HG03175 (cell line): ENCODE measurements around the gene PPFIA4.

Experiments used
- ATAC-seq: cut with Tn5 transposase; IDR thresholded peaks from one replicate; pipeline ENCODE4 v1.9.1; 2021; ENCODE audit warnings: mild to moderate bottlenecking, moderate library complexity; ENCODE audit not compliant: unreplicated experiment

PPFIA4 gene

DNA sequence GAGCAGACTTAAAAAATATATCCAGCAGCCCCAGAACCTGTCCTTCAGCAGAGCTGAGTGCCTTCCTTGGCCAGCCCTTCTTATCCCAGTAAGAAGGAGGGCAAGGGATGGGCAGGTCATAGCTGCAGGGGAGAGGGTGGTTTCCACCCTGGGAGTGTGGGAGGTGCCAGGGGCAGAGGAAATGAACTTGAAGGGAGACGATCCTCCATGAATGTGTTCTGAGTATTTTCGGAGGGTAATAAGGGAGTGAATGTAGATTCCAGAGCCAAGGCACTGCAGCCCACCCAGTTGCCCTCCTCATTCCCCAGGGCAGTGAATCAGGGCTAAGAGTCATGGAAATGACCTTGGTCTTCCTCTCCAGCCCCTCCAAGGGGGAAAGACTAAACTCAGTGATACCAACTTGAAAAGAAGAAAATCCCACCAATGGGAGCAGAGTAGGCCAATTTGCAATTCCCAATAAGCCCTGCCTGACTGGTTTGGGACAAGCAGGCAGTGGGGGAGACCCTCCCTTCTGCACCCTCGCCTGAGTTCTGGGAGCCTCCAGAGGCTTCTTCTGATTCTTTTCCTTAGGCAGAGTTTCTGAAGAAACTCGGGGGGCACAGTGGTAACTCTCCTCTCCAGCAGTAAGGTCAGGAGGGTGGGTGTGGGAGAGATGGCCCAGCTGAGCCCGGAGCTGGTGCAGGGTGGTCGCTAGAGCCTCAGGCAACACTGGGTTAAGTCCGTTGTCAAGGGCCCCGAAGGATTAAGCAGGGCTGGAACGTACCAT, 55.4 kb downstream of the PPFIA4 start:
- ATAC-seq = no peak

DNA sequence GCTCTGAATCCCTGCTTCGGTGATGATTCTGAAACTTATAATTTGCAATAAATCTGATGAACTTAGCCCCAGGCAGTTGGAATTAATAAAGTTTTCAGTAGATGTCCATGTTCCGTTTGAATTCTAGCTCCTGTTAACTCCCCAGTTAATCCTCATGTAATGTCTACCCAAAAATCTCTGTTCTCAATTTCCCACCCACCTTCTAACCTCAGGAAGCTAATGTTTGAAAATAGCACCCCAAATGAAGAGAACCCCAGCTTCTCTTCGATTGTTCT, 55.9 kb downstream of the PPFIA4 start:
- no peak for ATAC-seq

DNA sequence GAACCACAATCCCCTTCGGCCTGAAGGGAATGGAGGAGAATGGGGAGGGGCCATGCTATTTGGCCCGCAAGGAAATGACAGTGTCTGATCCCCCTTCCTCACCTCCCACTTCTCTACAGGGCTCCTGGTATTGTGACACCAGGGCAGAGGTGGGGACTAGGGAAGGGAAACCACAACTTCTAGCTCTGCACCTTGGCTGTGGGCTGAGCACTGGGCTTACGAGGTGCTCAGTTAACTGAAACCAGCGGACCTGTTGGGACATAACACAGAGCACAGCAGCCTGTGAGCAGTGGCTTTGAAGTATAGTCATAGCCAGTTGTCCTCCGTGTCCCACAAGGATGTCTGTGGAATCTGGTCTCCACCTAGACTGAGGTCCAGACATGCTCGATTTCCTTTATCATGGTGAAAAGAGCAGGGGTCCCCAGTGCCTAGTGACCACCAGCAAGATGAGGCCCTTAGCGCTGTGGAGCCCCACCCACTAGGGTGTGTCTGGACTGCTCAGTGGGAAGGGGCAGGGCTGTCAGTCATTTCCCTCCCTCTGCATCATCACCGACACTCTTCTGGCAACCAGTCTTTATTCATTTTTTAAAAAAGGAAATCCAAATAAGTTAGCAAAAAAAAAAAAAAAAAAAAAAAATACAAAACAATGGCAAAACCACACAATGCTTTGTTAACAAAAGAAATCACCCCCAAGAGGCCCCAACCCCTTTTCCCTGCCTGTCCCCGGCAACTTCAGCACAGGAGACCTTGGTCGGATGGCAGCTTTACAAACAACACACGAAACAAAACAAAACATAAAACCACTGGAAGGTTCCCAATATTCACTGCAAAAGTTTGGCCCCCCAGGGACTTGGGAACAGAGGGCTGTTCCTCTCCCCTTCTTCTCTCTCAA, 56.5 kb downstream of the PPFIA4 start:
- no peak for ATAC-seq

DNA sequence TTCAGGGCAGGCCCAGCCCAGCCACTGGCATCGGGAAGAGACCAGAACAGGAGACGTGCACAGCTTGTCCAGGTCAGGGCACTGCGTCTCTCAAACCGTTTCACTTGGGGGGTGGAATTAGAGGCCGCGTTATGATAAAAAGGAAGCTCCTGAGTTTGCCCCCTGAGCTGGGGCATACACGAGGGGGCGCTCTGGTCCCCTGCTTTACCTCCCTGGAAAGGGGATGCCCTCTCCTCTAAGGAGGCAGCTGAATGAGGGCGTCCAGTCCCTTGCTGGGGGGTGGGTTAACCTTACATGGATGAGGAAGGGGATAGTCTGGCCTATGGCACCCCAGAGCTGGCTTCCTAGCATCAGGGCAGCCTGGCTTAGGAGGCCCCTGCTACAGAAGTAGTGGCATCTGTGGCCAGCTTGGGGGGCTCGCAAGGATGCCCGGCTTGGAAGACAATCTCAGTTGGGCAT, 57.2 kb downstream of the PPFIA4 start:
- ATAC-seq = no peak

DNA sequence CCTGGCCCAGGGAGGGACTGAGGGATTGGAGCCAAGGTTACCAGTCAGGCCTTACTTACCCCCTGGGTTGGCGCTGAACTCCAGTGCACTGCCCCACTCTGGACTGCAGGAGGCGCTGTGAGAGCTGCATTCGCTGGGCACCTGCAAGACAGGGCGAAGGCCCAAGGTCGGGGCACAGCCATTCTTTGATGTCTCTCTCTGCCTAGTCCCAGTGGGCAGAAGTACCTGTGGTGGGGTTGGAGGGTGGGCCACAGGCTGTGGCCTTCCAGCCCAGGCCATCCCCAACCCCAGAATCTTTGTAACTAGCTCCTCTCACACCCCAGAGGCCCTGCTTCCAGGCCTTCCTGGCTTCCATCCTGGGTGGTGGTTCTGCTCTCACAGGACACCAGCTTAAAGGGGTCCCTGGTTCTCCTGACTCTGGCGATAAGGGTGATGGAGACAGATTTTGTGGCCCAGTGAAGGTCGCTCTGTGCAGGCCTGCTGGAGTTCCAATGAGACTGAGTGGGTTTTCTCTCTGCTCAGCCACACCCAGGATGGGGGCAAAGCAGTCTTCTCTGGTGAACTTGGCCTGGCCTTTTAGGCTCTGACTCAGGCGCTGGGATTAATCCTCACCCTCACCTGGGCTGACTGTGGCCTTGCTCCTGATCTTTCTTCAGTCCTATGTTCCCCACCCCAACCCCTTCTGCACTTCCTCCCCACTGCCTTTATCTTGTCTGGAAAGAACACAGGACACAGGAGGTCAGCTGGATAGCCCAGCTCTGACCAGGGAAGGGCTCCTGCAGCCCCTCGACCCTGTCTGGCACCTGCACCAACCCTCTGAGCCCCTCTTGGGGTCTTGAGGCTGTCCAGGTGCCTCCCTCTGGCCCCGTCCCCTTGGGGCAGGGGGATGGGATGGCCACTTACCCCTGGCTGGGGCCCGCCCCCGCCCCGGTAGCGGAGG, 58.6 kb downstream of the PPFIA4 start:
- no peak for ATAC-seq

DNA sequence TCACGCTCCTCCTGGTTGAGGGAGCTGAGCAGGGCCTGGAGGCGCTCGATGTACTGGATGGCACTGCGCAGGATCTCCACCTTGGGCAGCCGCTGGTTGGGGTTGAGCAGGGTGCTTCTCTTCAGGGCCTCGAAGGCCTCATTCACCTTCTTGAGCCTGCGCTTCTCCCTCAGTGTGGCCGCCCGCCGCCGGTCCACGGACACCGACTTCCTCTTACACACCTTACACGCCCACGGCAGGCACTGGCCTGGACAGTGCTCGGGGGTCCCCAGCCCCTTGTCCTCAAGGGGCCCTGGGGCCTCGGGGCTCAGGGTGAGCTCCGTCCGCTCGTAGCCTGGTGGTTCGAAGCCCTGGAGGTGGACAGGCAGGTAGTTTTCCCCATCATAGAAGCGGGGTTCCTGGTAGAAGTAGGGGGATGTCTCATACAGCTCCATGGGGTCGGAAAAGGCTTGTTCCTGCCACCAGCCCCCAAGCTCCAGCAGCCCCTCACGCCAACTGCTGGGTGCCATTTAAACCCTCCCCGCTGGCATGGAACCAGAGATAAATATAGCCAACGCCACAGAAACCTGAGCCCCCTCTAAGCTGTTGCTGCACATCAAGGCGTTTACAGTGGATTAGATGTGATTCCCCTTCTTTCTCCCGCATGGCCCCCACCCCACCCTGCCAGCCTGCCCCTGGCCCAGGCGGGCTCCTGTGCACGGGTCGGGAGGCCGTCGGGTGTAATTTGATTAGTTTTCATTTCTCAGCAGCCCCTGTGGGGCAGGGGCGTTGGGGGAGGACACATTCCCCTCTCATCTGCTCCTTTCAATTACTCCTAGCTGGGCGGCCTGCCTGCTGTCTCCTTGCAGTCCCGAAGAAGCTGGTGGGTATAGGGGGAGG, 59.5 kb downstream of the PPFIA4 start, which contains the start of gene MYOG:
Gene MYOG (minus strand): TSS at position 485 of the 879 bp plus-strand sequence. CDS start 51 bp downstream, at position 434.
- no peak for ATAC-seq

DNA sequence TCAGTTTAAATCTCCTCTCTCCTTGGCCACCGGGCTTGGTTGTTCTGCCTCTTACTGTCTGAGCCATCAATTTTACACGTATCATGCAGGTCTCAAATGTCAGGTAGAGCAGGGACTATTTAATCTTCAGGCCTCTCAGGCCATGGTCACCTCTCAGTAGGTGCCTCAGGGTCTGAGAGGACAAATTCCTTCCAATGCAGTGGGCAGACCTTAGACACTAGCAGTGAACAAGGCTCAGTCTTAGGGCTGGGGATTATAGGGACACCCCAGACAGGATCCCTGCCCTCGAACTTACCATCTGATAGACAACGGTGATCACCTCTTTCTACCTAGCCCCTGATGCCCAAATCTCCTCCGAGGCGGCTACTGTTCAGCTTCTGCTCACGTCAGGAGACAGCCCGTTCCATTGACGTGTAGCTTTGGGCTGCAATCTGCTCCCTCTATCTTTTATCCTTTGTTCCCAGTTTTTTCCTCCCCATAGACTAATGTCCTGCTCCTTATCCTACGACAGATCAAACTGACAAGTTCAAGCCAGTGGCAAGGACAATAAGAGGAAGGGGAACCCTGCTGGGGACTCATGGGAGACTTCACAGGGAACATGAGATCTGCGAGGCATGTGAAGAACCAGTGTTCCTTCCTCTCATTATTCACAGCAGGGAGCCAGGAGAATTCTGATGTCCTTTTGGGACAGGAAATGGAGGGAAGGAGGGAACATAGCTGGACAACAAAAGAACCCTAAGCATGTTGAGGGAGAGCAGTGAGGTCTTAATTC, 60.9 kb downstream of the PPFIA4 start:
- ATAC-seq = no peak

DNA sequence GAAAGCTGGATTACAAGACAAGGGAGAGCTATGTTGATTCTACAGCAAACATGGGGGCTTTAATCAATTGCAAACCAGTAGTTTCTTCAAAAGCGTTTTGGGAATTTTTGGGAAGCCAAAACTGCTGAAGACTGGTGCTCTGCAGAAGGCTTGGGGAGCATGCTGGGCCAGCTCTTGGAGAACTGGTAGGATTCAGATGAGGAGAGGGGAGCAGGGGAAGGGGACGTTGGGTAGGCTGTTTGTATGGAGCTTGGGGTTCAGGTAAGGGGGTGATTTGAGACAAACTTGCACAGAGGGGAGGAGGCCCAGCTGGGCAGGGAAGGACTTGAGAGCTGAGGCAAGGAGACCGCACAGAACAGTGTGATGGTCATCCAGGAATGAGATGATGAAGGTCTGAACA, 62.1 kb downstream of the PPFIA4 start:
- no peak for ATAC-seq

DNA sequence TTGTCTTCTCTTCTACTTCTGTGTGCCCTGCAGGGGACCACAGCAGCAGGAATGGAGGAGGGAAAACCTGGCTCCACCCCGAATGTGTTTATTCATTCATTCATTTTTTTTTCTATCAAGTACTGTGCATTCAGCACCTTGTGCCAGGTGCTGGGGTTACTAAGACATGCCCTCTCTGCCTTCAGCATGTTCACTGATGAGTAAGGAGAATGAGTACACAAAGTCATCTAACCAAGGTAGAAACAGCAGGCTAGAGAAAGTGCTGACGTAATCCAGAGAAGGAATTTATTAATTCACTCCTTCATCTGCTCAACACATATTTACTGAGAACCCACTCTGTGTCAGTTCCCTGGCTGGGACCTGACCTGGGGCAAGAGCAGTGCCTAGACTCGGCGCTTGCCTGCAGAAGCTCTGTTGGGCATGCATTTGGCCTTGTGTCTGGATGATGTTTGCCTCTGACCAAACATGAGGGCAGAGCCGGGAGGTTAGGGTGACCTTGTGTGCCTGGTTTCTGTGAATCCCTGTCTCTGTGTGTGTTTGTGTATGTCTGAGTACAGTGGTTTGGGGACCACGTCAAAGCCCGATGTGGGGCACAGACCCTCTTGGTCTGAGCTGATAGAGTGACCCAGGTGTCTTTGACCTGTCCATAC, 62.8 kb downstream of the PPFIA4 start:
- no peak for ATAC-seq

DNA sequence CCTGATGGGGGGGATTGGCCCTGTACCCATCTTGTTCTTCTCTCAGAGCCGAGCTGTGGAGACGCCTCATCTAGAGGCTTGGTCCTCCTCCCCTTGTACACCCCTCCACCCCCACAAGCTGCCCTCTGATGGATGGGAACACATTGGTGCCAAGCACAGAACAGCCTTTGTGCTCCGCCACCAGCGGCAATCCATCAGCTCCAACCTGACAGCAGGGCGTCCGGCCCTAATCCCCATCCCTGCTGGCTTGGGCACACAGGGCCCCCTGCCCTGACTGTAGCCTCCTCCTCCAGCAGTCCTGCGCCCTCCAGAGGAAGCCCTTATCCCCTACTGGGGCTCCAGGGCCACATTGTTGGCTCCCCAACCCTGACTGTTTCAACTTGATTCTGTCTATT, 63.4 kb downstream of the PPFIA4 start:
- ATAC-seq = no peak

DNA sequence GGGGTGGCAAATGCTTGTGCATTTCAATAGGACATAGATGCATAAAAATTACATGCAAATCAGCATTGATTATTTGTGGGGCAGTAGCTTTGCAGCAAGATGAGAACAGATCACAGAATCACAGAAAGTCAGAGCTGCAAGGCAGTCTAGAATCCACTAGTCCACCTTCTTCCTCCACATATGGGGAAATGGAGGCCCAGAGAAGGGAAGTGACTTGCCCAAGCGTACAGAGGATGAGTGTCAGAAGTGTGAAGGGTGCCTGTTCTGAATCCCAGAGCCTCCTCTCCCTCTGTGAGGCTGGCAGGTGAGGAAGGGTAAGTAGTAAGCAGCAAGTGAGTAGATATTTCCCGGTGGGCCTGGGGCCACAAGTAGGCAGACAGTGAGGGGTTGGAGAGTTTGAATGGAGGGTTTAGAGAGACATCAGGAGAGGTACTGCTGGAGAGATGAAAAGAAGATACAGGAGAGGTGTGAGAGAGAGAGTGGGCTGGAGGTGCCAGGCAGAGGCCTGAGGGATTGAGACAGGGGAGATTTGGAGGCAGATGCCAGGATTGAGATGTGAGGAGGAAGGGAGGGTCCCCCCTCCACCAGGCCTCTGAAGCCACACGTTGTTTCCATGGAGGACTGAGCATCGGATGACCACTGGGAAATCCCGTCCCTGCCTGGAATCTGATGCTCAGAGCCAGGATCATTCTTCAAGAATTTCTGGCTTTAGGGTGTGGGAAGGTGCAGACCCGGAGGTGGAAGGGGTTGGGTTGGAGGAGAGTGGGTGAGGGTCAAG, 64.3 kb downstream of the PPFIA4 start:
- ATAC-seq = no peak

DNA sequence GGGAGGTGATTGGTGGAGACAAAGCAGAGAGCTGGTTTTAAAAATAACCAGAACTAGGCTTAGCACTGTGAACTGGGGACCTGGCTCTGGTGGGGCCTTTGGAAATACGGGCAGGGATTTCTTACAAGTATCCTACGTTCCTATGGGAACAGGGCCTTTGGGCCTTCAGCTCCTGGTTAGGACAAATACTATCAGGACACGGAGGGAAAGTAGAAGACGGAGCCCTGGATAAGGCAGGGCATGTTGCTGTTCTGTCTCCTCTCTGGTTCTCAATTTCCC, 64.8 kb downstream of the PPFIA4 start:
- ATAC-seq = no peak

DNA sequence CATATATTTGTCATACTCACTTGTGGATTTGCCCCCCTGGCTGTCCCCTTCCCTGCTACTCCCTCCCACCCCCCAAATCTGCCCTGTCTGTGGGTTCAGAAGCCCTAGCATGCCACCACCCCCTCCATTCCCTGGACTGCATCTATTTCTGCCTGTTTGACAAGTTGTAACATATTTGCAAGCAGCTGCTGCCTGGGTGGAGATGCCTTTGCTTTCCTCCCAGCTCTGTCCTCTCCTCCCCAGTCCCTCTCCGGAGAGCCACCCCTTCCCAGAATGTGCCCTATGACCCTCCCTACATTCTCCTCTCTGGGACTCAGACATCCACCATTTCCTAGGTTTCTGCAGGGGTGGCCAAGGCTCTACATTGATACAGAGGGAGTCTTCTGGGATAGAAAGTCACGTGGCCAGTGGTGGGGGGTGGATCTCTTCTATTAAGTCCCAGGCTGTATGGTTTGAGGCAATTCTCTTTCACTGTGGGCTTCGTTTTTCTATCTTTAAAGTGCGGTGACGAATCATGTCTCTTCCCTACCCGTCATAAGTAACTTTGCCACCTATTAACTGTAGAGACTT, 65.6 kb downstream of the PPFIA4 start:
- ATAC-seq = no peak

DNA sequence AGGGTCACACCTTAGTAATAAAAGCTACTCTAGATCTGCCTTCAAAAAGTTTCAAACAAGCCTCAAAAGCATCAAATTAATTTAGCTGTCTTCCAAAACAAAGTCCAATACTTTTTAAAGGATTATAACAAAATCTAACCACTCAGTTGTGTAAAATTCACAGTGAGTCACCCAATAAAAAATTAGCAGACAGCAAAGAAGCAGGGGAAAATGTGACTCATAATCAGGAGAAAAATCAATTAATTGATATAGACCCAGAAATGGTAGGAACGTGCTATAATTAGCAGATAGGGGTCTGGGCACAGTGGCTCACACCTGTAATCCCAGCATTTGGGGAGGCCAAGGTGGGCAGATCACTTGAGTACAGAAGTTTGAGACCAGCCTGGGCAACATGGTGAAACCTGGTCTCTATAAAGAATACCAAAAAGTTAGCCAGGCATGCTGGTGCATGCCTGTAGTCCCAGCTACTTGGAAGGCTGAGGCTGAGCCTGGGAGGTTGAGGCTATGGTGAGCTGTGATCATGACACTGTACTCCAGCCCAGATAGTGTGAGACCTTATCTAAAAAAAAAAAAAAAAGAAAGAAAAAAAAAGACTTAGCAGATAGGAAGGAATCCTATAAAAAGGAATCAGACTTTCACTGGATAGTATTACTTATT, 67.6 kb downstream of the PPFIA4 start:
- ATAC-seq = no peak

DNA sequence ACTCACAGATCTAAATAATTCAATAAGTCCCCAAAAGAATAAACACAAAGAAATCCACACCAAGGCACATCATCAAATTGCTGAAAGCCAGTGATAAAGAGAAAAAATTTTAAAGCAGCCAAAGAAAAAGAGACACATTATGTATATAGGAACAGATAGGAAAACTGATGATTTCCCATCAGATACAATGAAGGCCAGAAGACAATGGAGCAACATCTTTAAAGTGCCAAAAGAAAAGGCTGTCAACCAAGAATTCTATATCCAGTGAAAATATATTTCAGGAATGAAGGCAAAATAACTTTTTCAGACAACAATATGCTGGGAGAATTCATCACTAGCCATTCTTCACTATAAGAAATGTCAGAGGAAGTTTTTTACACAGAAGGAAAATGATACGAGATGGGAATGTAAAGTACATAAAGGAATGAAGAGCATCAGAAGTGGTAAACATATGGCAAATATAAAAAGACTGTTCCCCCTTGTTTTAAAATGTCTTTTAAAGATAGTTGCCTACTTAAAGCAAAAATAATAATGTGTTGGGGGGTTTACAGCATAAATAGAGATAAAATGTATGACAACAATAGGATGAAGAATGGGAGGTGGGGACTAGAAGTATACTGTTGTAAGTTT, 68.9 kb downstream of the PPFIA4 start:
- no peak for ATAC-seq

DNA sequence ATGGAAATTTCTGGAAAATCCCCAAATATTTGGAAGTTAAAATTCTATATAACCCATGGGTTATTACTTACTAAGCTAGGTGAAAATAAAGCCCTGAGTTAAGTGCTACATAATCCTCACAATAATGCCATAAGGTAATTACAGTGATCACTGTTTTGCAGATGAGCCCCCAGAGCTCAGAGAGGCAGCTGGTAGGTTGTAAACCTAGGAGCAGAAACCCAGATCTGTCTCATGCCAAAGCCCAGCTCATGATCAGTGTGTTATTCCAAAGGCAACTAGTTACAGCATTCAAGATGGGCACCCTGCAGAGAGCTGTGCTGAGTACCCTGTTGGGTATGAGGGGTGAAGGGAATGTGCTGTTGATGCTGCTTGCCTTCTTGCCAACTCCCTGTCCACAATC, 70.3 kb downstream of the PPFIA4 start:
- ATAC-seq = no peak

DNA sequence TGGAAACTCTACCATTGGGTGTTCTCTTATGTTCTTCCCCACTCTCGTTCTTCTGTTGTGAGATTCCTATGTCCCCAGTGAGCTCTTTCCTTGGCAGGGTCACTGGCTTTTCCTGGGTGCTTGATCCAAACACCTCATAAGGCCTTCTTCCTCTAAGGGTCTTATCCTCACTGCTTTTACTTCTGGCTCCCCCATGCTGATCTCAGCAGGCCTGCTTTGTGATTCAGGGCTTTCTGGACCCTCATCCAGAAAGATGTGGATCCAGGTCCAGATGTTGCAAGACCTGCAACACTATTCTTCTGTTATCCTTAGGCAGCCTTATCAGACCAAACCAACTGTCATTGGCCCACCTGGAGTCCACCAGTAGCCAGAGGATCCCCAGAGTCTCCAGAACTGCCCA, 70.7 kb downstream of the PPFIA4 start:
- no peak for ATAC-seq
